ENCODE data around the gene ITLN1. TPM values are rescaled to one million over a fixed set of nuclear protein-coding genes. Genes with fewer than 3 reads are reported as not detected.
A peak's percentile ranks its signal among the peaks of the same experiment; 100 is the strongest.

ITLN1 gene
- total RNA-seq, 1 donor from 2014 or later: 2.3 TPM

DNA sequence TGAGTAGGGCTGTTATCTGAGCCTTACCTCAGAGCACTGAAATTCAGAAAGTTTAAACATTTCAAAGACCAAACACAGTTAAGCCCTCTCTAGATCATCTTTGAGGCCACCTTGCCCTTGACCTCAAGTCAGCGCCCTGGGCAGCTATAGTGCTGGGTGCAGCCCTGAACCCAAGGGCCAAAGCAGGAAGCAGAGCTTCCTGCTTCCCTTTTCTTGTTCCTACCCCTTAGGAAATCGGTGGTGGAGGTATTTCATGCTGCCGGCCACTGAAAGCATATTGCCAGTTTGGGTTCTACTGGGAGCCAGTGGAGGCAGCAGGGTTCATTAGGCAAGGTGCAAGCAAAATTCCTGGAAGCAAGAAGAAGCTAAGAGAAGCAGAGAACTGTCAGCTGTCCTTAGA lies 48.4 kb downstream of the ITLN1 start:
- ATAC-seq (ENCODE audit: poor library complexity) (no peak), DNase-seq (no peak)
- intact Hi-C loops (cut with DNase I): loop anchor here (5.0 kb wide), 1 partner anchor 116 kb away; the partner anchor contains the start of gene ITLN2

GRCh38 chr1:160835751-160836150 lies 49.2 kb downstream of the ITLN1 start:
- ATAC-seq (ENCODE audit: poor library complexity): no peak
- intact Hi-C loops (cut with DNase I): loop anchor here (5.0 kb wide), 1 partner anchor 117 kb away; the partner anchor contains the start of gene ITLN2
- DNase-seq: no peak

DNA sequence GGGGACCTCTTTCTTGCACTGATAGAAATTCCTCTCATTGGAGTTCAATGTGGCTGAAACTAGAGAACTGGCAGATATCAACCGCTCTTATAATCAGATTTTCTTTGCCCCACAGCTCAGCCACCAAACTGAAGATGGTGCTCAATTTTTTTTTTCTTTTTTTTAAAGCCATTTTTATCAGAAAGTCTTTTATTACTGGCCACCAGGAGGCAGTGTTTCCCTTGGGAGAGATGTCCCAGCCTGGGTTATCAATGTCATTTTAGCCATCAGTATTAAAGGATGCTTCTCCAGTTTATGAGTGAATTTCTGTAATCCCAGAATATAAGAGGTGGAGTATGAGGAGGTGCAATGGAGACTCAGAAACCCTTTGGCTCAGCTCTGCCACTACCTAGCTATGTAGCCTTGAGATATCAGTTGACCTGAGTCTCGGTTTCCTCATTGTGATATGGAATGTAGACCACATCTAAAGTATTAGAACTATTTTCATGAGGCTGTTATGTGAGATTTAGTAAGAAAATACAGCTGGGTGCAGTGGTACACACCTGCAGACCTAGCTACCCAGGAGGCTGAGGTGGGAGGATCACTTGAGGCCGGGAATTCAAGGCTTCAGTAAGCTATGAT lies 49.9 kb downstream of the ITLN1 start:
- DNase-seq (no peak), ATAC-seq (ENCODE audit: poor library complexity) (peak; percentile 50)
- intact Hi-C loops (cut with DNase I): loop anchor here (5.0 kb wide), 1 partner anchor 117 kb away; the partner anchor contains the start of gene ITLN2

- ATAC-seq (ENCODE audit: poor library complexity) (peak; percentile 49), DNase-seq (peak; percentile 67)
- intact Hi-C loops (cut with DNase I): no loop called here
Measured at GRCh38 chr1:160830321-160831153, 54.4 kb downstream of the ITLN1 start.

DNA sequence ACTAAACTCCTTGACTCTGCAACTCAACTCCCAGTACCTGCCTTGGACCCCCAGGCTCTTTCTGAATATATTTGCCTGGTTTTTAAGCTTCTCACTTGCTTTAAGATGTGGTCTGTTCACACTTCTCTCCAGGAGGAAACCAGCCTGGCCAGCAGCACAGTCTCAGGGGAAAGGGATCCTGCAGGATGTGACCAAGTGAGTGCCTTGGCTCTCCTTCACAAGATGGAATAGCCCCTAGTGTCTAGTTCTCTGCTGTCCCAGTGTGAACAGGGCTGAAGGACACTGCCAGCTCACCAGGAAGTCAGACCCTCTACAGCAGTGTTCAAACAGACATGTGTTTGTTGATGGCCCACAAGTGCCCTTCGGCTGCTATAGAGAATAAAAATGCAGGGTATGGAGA lies 55.2 kb downstream of the ITLN1 start:
- DNase-seq (no peak), ATAC-seq (ENCODE audit: poor library complexity) (no peak)
- intact Hi-C loops (cut with DNase I): no loop called here

DNA sequence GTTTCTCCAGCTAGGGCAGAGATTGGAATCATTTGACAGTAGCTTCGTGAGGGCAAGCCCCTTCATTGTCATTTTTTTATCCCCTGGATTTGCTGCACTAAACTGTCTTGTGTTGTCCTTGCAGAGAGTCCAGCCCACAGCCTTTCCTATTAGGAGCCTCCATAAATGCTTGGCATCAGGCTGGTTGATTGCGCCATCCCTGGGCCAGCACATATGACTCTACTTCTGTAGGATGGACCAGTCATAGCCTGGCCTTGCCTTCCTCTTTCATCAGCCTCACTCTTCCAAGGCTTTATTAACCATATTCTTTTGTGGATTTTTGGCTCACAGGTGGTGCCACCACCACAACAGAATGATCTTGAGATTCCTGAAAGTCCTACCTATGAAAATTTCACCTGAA lies 57.6 kb downstream of the ITLN1 start:
- intact Hi-C loops (cut with DNase I): no loop called here
- DNase-seq (no peak), ATAC-seq (ENCODE audit: poor library complexity) (no peak)

- ATAC-seq (ENCODE audit: poor library complexity) (no peak), DNase-seq (no peak)
- intact Hi-C loops (cut with DNase I): no loop called here
Measured at GRCh38 chr1:160826546-160826945, 58.4 kb downstream of the ITLN1 start.

Other genes starting within 250 kb of the ITLN1 start
- gene SLAMF1, start 238.1 kb downstream of the ITLN1 start, total RNA-seq: 0.27 TPM
- gene CD48, start 173.4 kb downstream of the ITLN1 start, total RNA-seq: 0.91 TPM
- gene SLAMF7, start 145.9 kb downstream of the ITLN1 start, total RNA-seq: 0.16 TPM
- not detected for gene LY9, start 89.0 kb downstream of the ITLN1 start, total RNA-seq
- gene CD244, start 22.3 kb downstream of the ITLN1 start, total RNA-seq: 0.48 TPM
- not detected for gene ITLN2, start 69.6 kb upstream of the ITLN1 start, total RNA-seq
- gene F11R, start 136.0 kb upstream of the ITLN1 start, total RNA-seq: 10.1 TPM
- 9.3 TPM for gene TSTD1, start 153.8 kb upstream of the ITLN1 start, total RNA-seq
- gene USF1, start 160.8 kb upstream of the ITLN1 start, total RNA-seq: 28.4 TPM
- 3.3 TPM for gene ARHGAP30, start 184.7 kb upstream of the ITLN1 start, total RNA-seq
- gene NECTIN4, start 204.4 kb upstream of the ITLN1 start, total RNA-seq: not detected
- 4.7 TPM for gene KLHDC9, start 213.2 kb upstream of the ITLN1 start, total RNA-seq
- 62.3 TPM for gene PFDN2, start 232.9 kb upstream of the ITLN1 start, total RNA-seq
- gene NIT1, start 232.9 kb upstream of the ITLN1 start, total RNA-seq: 33.8 TPM
- gene DEDD, start 247.5 kb upstream of the ITLN1 start, total RNA-seq: 26.6 TPM